NCI-H2171 treated with DMSO at 0.1 percent for 48 hours (cell line): ENCODE results near the gene MYL9.
A peak's percentile ranks its signal among the peaks of the same experiment; 100 is the strongest.

Experiments used
- DNase-seq: peaks from one replicate; lab custom pipeline; 2025; lab: John Stamatoyannopoulos, UW

MYL9 gene

DNA sequence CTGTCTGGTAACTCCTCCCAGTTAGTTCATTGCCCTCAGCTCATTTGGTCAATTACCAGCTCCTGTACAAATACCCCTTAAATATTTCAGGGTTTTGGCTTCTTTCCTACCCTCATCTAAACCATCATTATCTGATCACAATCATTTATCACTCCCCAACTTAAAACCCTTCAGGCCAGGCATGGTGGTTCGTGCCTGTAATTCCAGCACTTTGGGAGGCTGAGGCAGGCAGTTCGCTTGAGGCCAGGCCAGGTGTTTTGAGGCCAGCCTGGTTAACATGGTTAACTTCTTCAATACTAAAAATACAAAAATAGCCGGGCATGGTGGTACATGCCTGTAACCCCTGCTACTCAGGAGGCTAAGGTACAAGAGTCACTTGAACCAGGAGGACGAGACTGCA, 41.5 kb downstream of the MYL9 start:
- DNase-seq = no peak

DNA sequence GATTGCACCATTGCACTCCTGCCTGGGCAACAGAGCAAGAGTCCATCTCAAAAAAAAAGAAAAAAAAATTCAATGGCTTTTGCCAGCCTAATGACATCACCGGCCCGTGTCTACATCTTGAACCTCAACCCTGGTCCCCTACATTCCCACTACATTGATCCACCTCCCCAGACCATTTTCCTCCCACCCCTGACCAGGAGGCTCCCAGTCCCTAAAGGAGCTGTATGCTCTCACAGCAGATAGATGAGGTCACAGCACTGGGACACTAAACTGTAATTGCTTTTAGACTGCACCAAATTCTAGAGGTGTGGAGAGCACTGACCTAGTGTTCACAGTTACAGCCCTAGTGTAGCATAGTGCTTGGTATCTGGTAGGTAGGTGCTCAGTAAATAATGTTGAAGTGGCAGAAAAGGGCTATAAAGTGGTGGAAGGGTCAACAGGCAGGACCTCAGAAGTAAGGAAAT, 42.7 kb downstream of the MYL9 start:
- DNase-seq = no peak

- DNase-seq = peak; percentile 83
Observed at GRCh38 chr20:36585410-36586125, 44.2 kb downstream of the MYL9 start.

DNA sequence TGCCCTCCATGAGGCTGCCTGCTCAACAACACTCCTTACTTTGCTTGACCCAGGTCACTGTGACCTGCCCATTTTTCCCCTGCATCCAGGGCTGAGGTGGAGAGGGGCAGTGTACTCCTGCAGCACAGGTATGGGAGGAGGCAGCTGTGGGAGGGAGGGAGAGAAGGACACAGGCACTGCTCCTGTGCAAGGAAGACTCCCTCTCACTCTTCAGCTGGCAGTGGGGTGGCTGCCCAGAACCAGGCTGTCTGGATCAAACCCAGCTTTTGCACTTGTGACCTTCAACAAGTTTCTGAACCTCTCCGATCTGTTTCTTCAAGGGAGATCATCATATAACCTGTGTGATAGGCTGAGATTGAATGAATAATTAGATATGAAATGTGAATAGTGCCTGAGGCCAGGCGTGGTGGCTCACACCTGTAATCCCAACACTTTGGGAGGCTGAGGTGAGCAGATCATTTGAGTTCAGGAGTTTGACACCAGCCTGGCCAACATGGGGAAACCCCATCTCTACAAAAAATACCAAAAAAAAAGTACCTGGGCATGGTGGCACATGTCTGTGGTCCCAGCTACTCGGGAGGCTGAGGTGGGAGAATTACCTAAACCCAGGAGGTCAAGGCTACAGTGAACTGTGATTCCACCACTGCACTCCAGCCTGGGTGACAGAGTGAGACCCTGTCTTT, 46.2 kb downstream of the MYL9 start:
- DNase-seq = no peak

DNA sequence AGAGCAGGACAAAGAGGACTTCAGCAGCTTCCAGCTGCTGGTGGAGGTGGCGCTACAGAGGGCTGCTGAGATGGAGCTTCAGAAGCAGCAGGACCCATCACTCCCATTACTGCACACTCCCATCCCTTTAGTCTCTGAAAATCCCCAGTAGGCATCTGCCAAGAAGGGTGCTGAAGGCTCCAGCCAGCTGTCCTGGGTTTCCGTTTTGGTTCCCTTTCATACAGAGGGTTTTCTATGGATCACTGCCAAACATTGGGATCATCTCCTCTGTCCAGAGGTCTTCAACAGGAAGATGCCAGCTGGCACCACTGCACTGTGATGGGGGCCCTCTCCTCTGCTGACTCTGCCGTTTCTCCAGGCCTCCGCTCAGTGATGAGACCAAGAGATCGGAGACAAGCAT, 50.0 kb downstream of the MYL9 start:
- peak; percentile 21 for DNase-seq

- DNase-seq = no peak
Observed at GRCh38 chr20:36591854-36592641, 50.7 kb downstream of the MYL9 start.

- DNase-seq = no peak
Observed at GRCh38 chr20:36593347-36593929, 52.1 kb downstream of the MYL9 start.

DNA sequence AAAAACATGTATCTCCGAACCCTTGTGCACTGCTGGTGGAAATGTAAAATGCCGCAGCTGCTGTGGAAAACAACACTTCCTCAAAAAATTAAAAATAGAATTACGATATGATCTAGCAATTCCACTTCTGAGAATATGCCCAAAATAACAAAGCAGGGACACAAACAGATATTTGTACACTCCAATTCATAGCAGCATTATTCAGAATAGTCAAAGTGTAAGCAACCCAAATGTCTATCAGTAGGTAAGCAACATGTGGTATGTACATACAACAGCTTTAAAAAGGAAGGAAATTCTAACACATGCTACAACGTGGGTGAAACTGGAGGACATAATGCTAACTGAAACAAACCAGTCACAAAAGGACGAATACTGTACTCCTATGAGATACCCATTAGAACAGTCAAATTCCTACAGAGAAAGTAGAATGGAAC, 58.6 kb downstream of the MYL9 start:
- DNase-seq = no peak
